Neural progenitor cell (in vitro differentiated cells): ENCODE results near the gene USP2.

ENCODE experiments used
- CTCF ChIP-seq: fragments of 200-600 bp; sonication (generic); IDR thresholded peaks from 2 replicates; pipeline ENCODE4 v1.5.1; 2017; ENCODE audit warnings: antibody characterized with exemption, mild to moderate bottlenecking
- EZH2 ChIP-seq: fragments of 200-600 bp; sonication (generic); IDR thresholded peaks from 2 replicates; pipeline ENCODE4 v1.6.1; 2017; ENCODE audit warnings: antibody characterized with exemption, mild to moderate bottlenecking, moderate library complexity

- no peak for TF ChIP-seq CTCF
- TF ChIP-seq EZH2, result no peak
Observed at GRCh38 chr11:119334174-119334930, 47.1 kb downstream of the USP2 start, which contains the start of gene RNF26.
